Renal cortical epithelial cell (primary cell): ENCODE measurements around the gene WDR20. TPM values are rescaled to one million over a fixed set of nuclear protein-coding genes. Genes with fewer than 3 reads are reported as not detected.
"Not testable (repeated sequence)": the region's sequence is repeated elsewhere in the genome, so short reads cannot be mapped to it uniquely, and the experiment has no call there.

Source experiments
- DNase-seq: peaks from one replicate; pipeline ENCODE4 v3.0.0-alpha.2; 2011; ENCODE audit warnings: low read depth
- total RNA-seq: library from RNA; depleted of rRNA; stranded (reverse); fragments of >200 nt; gene quantifications from 2 replicates; pipeline ENCODE4 v1.2.3, GENCODE V29; 2014

Gene WDR20
- total RNA-seq, 1 donor from 2014 or later = 25.3 TPM

DNA sequence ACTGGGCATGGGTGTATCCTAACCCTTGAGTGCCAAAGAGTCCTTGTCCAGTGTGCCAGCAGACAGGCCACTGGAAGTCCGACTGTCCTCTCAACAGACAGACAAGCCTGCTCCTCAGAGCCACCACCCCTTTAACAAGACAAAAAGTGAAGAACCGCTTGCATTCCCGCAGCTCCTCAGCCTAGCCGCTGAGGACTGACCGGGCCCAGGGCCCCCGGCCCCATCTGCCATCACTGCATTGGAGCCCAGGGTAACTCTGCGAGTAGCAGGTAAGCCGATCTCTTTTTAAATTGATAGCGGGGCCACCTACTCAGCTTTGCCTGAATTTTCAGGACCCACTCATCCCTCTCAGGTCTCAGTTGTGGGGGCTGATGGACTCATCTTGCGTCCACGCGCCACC is 96.3 kb downstream of the WDR20 start:
- no peak for DNase-seq

- no peak for DNase-seq
Measured at GRCh38 chr14:102238131-102238530, 98.4 kb downstream of the WDR20 start.

DNA sequence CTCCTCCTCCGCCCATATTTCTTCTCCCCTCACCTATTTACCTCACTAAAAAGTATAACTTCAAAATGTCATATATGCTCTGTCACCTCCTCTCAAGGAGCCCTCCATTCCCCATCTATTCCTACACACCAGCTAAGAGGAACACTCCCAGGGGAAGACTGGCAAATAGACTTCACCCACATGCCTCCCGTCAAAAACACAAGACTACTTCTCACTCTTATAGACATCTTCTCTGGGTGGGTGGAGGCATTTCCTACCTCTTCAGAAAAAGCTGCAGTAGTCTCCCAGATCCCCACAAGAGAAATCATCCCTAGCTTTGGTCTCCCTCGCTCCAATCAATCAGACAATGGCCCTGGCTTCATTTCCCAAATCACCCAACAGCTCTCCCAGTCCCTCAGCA is 99.1 kb downstream of the WDR20 start:
- DNase-seq = no peak

GRCh38 chr14:102239231-102239630 is 99.5 kb downstream of the WDR20 start:
- DNase-seq = no peak

GRCh38 chr14:102240481-102240880 is 100.8 kb downstream of the WDR20 start:
- not testable (repeated sequence) for DNase-seq

GRCh38 chr14:102241147-102241546 is 101.5 kb downstream of the WDR20 start:
- DNase-seq = no peak

GRCh38 chr14:102243795-102244194 is 104.1 kb downstream of the WDR20 start:
- DNase-seq = not testable (repeated sequence)

GRCh38 chr14:102246071-102246470 is 106.4 kb downstream of the WDR20 start:
- DNase-seq = no peak

DNA sequence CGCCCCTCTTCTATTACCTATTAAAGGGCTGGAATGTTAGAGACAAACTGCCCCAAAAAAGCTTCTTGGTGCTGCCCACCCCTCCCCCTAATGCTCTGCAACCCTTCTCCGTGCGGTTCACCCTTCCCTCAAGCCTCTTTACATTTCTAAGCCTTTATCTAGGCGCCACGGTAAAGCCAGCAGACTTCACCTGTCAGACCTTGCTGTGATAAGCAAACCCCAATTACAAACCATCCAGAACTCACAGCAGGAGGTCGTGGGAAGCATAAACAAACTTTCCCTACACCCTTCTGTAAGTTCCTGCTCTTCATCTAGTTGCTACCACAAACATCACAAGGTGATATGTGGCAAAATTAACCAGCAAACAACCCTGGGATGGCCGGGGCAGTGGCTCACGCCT is 108.4 kb downstream of the WDR20 start:
- no peak for DNase-seq

DNA sequence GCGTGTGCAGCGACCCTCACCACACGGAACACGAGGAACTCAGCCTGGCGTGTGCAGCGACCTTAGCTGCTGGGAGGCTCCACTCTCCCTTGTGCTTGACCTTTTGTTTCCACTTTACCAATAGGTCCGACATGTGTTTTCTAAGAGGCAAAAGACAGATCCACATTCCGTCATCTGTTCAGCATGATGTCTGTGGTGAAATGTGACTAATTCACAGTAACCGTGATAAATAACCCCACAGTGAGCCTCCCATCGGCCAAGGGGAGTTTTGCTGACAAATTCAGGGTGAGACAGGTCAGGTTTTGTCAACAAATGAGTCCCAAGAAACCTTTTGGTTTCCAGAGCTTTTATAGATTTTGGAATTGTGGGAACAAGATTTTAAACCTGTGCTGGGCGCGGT is 109.3 kb downstream of the WDR20 start:
- DNase-seq = no peak

DNA sequence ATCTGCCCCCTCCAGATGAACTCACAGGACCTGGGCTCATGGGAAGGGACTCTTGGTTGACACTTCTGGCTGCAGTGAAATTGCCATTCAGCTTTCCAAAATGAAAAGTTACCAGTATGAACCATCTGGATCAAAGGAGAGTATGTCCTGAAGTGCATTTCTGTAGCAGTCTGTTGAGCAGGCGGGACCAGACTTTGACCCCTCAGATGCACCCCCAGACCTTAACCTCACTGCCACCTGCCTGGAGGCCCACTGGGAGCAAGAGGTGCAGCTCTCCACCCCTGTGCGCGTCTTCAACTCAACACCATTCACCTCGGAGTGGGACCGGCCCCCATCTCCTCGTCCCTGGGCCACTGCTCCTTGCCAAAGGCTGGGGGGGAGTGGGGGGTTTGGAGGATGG is 110.3 kb downstream of the WDR20 start:
- DNase-seq = no peak

DNA sequence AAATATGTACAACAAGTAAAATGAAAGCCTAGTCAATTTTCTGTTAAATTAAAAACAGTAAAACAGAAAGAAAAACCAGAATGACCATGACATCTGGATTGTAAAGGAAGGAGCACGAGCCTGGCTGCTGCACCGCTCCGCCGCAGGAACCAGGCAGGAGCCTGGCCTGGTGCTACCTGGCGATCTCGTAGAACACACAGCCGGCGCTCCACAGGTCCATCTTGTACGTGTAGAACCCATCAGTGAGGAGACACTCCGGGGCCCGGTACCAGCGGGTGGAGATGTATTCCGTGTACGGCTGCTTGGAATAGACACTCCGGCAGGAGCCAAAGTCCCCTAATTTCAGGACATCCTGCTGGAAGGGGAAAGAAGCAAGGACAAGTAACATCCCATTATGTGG is 110.9 kb downstream of the WDR20 start:
- DNase-seq = no peak

GRCh38 chr14:102251161-102251560 is 111.5 kb downstream of the WDR20 start:
- no peak for DNase-seq

DNA sequence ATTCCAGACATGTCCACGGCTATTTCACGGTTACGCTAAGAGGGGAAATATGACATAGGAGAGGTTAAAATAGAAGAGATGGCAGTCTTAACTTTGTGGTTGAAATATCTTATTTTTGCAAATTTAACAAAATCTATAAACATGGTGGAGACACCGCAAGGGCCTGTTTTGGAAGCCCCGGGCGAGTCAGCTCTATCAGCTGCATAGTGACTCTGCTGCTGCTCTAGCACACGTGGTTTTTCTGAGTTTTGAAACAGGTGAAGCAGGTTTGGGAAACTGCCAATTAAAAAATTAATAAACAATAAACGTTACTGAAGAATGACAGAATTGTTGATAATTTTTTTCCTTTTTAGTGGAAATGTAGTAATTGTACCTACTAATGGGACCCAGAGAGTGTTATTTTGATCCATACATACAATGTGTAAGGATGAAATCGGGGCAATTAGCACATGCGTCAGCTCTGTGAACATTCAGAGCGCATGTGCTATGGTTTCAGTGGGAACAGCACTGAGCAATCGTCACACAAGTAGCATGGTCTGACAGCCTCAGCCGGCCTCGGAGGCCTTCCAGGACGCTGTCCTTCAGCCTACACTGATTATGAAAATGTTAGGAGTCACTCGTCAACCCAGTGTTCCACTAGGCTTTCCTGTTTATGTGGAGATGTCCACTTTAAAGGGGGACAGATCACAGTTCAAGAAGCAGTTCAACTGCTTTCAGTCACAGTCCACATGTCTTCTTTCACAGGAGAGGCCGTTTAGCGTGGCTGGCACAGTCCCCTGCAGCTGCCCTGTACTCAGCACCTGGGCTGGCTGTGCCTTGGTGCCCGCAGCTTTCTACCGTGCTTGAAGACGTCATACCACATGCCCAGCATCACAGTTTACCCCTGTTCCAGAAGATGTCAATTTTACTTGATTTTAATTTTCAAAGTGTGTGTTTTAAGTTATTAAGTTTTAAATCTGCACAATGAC is 113.4 kb downstream of the WDR20 start:
- no peak for DNase-seq

DNA sequence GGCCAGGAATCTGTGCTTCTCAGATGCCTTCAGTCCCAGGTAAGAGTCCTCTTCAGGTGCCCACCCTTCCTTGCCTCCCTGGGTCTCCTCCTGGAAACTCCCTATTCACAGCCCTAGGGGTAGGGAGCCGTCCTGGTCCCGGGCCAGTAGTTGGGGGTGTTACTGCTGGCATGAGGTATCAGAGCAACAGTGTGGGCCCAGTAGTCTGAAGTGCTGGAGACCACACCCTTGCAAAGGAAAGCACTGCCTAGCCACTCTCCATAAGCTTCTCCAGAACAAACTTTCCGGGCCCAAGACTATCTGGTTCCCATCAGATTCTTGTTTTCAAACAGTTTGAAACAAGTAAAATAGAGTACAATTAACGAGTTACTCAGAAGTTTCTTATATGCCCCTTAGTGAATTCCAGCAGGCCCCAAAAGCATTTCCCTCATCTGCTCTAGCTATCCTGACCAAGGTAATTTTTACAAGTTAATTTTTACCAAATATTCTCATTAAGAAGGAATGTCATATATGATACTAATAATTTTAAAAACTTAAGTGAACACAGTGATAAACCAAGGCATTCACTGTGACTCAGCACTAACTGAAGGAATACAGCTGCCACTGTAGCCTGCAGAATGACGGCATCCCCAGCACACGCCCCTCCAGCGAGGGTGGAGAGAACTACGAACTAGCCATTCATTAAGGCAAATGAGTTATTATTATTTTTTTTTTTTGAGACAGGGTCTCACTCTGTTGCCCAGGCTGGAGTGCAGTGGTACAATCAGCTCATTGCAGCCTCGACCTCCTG is 115.9 kb downstream of the WDR20 start:
- peak; percentile 37 for DNase-seq

DNA sequence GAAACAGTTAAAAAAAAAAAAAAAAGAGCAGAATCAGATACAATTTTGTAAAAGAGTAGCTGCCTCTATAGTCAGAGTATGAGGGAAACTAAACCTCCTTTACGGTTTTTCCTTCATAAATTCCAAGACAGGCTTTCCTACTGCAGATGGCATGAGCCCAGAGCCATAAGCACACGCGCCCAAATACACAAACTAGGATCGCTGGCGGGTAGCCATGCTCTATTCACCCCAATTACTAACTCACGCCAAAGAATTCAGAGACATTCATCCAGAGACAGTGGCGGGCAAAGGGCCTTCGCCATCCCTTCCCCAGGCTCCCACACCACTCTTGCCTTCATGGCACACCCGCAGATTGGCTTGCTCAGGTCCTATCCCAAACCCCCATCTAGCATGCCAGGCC is 117.0 kb downstream of the WDR20 start:
- DNase-seq = no peak

GRCh38 chr14:102258136-102258535 is 118.4 kb downstream of the WDR20 start:
- DNase-seq = no peak

Other genes with a start within 250 kb of the WDR20 start
- 304 and 1,526 TPM in 2 replicates for gene DYNC1H1, start 175.3 kb upstream of the WDR20 start, total RNA-seq
- gene HSP90AA1, start 52.9 kb upstream of the WDR20 start, total RNA-seq = 927 and 1,172 TPM in 2 replicates
- gene MOK, start 165.3 kb downstream of the WDR20 start, total RNA-seq = 11.6 and 18.2 TPM in 2 replicates
- gene ZNF839, start 179.8 kb downstream of the WDR20 start, total RNA-seq = 11.1 and 12.5 TPM in 2 replicates
- 36.0 and 45.5 TPM in 2 replicates for gene CINP, start 223.0 kb downstream of the WDR20 start, total RNA-seq
- 13.7 and 40.1 TPM in 2 replicates for gene TECPR2, start 223.0 kb downstream of the WDR20 start, total RNA-seq